GM12873 (cell line): ENCODE measurements around the gene GALNT14.

Source experiments
- TF ChIP-seq, protein P1 (sequence below): IDR thresholded peaks from 2 replicates; pipeline ENCODE4 v1.5.1; 2012; ENCODE audit warnings: low read depth, mild to moderate bottlenecking, moderate library complexity, low read length, control low read depth; ENCODE audit not compliant: insufficient read depth; ENCODE audit errors: missing control alignments

The GALNT14 gene

DNA sequence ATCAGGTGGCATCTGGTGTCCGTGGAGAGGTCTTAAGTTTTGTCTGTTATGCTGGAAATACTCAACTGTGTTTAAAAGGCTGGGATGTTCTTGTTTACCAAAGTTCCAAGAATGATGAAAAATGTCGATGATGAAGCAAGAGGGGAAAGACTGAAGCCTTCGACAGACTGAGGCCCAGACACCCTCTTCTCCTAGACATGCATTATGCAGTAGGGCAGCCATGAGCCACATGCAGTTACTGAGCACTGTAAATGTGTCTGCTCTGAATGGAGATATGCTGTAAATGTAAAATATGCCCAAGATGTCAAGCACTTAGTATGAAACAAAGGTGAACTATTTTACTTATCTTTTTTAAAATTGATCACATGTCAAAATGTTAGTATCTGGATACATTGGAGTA lies 163.1 kb downstream of the GALNT14 start:
- TF ChIP-seq, protein P1, sequence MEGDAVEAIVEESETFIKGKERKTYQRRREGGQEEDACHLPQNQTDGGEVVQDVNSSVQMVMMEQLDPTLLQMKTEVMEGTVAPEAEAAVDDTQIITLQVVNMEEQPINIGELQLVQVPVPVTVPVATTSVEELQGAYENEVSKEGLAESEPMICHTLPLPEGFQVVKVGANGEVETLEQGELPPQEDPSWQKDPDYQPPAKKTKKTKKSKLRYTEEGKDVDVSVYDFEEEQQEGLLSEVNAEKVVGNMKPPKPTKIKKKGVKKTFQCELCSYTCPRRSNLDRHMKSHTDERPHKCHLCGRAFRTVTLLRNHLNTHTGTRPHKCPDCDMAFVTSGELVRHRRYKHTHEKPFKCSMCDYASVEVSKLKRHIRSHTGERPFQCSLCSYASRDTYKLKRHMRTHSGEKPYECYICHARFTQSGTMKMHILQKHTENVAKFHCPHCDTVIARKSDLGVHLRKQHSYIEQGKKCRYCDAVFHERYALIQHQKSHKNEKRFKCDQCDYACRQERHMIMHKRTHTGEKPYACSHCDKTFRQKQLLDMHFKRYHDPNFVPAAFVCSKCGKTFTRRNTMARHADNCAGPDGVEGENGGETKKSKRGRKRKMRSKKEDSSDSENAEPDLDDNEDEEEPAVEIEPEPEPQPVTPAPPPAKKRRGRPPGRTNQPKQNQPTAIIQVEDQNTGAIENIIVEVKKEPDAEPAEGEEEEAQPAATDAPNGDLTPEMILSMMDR, result no peak

DNA sequence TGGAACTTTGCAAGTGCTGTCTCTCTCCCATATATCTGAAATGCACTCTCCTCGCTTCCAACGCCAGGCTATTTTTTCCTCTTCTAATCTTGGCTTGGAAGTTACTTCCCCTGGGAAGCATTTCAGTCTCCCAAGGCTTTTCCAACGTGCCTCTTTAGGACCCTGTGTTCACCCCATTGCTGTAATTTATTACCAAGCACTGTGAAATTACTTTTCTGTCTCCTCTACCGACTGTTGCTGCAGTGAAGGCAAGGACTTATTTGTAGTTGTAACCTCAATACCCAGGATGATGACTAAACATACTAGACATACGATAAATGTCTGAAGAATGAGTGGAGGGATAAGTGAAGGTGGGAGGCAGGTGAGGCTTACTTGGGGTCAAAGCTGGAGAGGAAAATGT lies 163.7 kb downstream of the GALNT14 start:
- TF ChIP-seq, protein P1, result no peak

DNA sequence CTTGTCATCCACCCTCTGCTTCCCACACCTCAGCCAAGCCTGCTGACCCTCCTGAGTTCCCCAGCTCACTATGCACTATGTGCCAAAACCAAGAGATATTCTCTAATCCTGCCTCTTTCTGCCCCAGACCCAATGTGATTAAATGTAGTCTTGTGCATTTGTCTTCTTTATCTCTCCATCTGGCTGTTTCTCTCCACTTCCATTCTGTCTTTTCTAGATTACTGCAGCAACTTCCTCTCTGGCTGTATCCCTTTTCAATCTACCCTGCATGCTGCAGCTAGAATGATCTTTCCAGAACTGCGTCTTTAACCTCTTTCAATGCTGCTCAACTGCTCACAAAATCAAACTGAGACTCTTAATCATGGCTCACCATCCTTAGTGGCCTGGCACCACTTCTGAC lies 164.1 kb downstream of the GALNT14 start:
- TF ChIP-seq, protein P1, result no peak

DNA sequence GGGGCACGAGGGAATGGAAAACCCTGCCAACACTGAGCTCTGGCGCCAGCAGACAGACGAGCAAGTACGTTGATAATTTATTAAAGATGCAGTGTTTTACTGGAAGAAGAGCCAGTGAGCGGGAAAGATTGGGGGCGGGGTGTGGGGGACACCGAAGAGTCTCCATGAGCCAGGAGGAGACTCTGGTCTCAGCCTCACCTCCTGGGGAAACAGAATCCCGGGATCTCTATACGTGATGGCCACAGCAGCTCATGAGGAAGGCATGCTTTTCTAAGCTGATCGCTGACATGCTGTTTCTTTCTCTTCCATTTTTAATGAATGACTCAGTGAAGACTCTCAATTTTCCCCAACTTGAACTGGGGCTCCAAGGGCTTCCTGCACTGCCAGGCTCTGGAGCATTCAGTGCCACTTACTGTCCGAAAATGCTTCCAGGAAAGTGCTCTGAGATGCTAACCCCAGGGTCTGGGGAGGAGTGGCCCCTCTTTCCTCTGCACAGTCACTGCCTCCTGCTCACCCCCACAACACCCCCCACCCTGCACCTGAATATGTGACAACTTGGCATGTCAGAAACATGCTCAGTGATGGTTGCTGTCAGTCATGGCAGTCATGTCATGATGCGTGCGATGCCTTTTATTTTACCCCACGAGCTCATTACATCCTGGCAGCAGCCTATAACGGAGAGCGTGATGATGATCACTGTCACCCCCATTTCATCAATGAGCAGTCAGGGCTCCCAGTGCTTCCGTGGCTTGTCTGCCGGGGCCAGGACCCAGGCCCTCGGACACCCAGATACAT lies 166.8 kb downstream of the GALNT14 start:
- TF ChIP-seq, protein P1, result no peak

DNA sequence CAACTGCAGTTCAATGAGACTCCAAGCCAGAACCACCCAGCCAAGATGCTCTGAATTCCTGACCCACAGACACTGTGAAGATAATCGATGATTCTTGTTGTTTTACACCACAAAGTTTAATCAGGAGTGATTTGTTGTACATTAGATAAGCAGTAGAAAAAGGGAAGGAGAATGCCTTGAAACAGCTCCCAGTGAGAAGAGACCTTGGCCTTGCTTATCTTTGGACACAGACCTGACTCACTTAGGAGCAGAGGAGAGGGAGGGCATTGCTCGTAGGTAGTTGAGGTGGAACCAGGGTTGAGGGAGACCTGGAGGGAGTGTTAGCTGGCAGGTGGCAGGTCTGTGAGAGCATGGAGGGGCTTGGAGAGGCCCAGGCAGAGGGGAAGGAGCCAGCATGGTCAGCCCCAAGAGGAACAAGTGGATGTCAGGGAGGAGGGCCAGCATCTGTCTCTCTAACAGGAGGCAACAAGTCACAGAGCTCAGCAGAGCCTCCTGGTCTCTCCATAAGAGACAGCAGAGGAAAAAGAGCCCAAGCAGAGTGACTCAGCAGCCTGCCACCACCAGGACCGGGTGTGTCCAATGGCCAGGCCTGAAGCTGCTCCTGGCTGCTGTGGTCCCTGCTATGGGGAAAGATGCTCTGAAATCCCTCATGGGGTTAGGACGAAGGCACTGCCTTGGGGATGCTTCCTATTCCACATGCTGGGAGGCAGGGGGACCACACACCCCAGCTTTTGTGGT lies 169.4 kb downstream of the GALNT14 start:
- TF ChIP-seq, protein P1, result no peak

DNA sequence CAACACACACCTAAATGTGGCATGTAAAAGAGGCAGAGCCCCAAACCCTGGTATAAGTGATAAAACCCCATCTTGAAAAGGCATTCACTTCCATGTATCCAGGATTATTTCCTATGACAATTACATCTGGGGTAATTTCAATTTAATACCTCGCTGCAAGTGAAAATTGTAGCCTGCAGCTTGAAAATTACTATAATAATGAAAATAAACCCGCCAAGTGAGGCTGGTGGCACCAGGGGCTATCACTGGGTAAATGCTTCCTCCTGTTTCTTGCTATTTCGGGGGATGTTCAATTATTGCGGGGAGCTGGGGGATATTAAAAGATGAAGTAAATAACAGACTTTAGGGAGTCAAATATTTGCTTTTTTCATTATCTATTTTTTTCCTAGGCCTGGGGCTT lies 171.5 kb downstream of the GALNT14 start:
- TF ChIP-seq, protein P1, result no peak

DNA sequence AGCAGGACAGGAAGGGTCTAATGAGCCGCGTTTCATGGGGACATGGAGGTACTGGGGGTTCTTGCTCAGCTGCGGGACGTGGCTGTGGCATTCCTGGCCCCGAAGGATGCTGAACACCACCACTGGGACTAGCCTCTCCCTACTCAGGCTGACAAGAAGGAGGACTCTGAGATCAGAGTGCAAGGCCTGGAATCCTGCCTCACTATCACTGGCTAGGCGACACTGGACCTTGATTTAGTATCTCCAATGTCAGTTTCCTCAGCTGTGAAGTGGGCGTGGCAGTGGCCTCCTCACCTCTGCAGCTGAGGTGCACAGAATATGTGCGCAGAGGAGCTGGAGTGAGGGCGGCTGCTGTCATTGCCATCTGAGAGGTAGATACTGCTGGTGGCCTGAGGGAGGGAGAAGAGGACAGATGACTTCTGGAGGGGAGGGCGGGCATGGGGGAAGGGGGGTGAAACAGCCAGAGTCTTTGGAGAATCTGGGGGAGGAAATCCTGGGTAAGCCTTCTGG lies 173.2 kb downstream of the GALNT14 start:
- TF ChIP-seq, protein P1, result no peak
